Left renal cortex interstitium (tissue), 4 donors: ENCODE data around the gene KLHL40. TPM values are rescaled to one million over a fixed set of nuclear protein-coding genes. Genes with fewer than 3 reads are reported as not detected.

Experiments used
- DNase-seq, 4 donors: peaks; one replicate each; pipeline ENCODE4 v3.0.0-alpha.2; 2013; ENCODE audit warnings: low read depth in 4 of 4, low spot score in 2 of 4, missing footprints in 1 of 4
- polyA plus RNA-seq, 4 donors: library from polyadenylated mRNA; unstranded; fragments of 120-200 nt; gene quantifications; one replicate each; pipeline ENCODE4 v1.2.1, GENCODE V29; 2013; ENCODE audit not compliant: insufficient read length in 4 of 4

The KLHL40 gene
- polyA plus RNA-seq, 4 donors = not detected

DNA sequence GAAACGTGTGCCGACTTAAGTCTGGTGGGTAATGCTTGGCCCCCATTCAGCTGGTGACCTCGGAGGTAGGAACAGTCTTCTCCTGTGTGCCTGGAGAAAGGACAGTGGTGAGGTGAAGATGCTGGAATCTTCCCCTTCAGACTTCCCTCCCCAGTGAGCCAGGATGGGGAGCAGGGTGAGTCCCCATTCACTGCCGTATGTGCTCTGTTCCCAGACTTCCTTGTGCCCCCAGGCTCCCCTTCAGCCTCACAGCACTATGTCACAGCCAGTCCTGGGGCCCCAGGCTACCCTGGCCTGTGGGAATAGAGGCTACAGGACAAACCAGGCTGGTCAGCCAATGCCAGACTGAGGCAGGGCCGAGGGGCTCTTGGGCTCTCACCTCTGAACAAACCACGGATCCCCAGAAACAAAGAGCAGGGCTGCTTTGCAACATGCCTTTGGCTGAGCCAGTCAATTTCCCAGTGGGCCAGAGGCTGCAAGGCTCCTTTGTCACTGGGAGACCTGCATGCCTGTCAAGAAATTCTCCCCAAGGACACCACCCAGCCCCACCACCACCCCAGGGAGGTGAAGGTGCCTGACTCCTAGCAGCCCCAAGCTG is 49.0 kb downstream of the KLHL40 start:
- no peak for DNase-seq

DNA sequence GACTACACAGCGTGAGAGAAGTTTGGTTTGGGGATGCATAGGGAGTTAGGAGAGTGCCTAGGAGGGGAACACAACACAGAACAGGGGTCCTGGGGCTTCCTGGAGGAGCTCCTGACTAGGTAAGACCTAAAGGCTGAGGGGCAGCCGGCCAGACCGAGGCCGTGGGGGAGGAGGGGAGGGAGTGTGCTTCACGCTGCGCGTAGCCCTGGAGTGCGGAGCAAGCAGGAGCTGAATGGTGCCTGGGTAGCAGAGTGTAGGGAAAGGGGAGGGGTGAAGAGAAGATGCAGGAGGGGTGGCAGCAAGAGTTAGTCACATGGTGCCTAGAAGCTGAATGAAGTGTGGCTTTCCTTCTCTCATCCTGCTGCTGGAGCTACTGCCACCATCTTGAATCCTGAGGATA is 49.7 kb downstream of the KLHL40 start:
- no peak for DNase-seq

DNA sequence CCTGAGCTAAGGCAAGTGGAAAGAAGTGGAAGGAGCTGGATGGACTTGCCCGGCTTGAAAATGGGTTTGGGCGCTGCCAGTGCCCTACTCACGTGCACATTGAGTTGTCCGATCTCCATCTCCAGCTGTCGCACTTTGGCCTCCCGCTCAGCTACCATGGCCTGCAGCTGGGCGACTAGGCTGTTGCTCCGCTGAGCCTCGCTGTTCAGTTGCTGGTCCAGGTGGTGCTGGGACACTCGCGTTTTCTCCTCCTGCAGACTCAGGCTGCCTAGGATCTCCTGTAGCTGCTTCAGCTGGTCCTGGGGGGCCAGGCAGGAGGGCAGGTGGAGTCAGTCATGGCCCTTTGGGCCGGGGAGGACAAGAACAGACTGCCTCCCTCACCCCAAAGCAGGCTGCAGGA is 50.3 kb downstream of the KLHL40 start:
- no peak for DNase-seq

DNA sequence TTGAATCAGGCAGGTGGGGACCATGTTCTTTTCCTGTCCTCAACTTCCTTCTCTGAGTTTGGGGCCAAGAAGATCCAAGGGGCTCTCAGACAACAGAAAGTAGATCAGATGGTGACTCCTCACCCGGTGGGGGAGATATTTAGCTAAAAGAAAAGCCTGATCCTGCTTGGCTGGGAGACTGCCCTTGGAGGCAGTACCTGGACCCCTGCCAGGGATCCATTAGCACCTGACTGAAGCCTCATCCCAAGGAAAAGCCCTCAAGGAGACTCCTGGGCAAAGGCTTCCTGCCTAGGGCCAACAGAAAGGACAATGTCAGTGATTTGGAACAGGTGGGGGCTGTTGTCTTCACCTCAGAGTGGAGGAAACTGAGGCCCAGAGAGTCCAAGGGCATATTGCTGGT is 50.7 kb downstream of the KLHL40 start:
- no peak for DNase-seq

DNA sequence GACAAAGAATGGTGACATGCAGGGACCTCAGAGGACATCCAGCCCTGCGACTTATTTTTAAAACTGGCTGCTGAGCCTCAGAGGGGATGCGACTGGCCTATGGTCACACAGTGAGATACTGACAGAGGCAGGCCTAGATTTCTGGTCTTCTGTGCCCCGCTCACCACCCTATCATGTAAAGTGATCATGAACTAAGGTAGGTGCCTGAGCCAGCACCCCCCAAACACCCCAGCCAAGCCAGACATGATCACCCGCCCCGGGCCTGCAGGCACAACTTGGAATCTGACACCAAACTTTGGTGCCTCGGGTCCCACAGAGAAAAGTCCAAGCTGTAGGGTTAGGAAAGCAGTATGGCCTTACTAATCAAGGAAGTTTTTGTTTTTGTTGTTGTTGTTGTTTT is 51.2 kb downstream of the KLHL40 start:
- DNase-seq = no peak

DNA sequence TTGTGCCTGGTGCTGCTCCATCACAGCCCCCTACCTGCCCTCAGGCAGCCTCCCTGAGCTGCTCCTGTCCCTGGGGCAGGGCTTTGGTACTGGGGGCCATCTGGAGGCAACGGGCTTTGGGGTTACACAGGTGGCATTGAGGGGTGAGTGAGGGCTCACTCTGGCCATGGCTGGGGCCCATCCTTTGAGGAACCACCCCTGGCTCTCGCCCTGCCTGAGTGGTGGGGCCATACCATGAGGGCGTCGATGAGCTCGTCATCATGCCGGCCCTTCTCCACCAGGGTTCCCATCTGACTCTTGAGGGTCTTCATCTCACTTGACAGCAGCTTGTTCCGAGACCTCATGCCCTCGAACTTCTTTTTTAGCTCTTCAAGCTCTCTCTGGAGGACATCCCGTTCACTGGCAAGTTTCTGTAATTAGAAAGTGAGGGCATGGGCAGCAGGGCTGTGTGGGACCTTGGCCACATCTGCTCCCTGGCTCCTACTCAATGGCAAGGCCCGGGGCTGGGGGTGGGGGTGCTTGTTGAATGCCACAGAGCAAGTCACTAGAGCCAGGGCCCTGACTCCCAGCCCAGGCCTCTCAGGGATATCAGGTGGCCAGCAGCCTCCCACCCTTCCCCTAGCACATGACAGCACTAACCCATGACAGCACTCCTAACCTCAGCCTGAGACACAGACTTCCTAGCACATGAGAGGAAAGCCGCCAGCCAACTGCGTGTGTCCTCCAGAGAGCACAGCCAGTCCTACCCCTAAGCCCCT is 54.2 kb downstream of the KLHL40 start:
- peak in 1 of 4 donors; percentile 36 for DNase-seq

DNA sequence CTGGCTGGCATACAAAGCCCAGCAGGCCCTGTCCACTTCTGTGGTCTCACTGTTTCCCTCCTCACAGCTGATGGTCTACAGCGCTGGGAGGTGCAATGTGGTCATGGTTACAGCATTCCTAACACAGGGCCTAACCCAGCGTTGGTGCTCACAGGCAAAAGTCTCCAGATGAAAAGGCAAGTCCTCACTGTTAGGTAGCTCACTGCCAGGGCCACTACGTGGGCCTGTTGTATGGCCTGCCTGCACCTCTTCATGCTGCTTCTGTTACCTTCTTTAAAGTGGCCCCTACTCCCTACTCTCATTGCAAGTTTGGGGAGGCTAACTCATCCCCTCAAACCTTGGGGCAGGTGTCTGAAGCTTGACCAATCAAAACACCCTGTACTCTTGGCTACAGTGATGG is 56.5 kb downstream of the KLHL40 start:
- DNase-seq = no peak

Other genes with a start within 250 kb of the KLHL40 start
- 1 to 10 TPM; 1.1 to 2.7 (median 1.6) TPM for gene VIPR1, start 182.9 kb upstream of the KLHL40 start, polyA plus RNA-seq
- gene SEC22C, start 103.6 kb upstream of the KLHL40 start, polyA plus RNA-seq = 10 to 100 TPM; 40.7 to 46.7 (median 43.0) TPM
- gene SS18L2, start 94.7 kb upstream of the KLHL40 start, polyA plus RNA-seq = 10 to 100 TPM; 22.8 to 26.3 (median 25.4) TPM
- gene NKTR, start 84.9 kb upstream of the KLHL40 start, polyA plus RNA-seq = 100 to 1,000 TPM in 2 of 4 donors, 10 to 100 TPM in 2; 52.4 to 201 (median 108) TPM
- 10 to 100 TPM; 14.1 to 19.3 (median 17.9) TPM for gene ZBTB47, start 31.8 kb upstream of the KLHL40 start, polyA plus RNA-seq
- gene HHATL, start 17.3 kb downstream of the KLHL40 start, polyA plus RNA-seq = under 1 TPM; 0.43 to 0.74 (median 0.50) TPM
- 1 to 10 TPM; 2.6 to 4.1 (median 3.3) TPM for gene CCDC13, start 87.7 kb downstream of the KLHL40 start, polyA plus RNA-seq
- 100 to 1,000 TPM; 135 to 193 (median 161) TPM for gene HIGD1A, start 119.0 kb downstream of the KLHL40 start, polyA plus RNA-seq
- gene ACKR2, start 123.9 kb downstream of the KLHL40 start, polyA plus RNA-seq = 1 to 10 TPM; 1.8 to 3.2 (median 3.1) TPM
- gene CYP8B1, start 190.3 kb downstream of the KLHL40 start, polyA plus RNA-seq = 1 to 10 TPM in 1 of 4 donors, under 1 TPM in 3; 0.62 to 1.2 (median 0.84) TPM
- 10 to 100 TPM; 18.4 to 44.1 (median 29.3) TPM for gene ZNF662, start 220.6 kb downstream of the KLHL40 start, polyA plus RNA-seq